Measurements from ENCODE around the gene CFAP161.

The CFAP161 gene

DNA sequence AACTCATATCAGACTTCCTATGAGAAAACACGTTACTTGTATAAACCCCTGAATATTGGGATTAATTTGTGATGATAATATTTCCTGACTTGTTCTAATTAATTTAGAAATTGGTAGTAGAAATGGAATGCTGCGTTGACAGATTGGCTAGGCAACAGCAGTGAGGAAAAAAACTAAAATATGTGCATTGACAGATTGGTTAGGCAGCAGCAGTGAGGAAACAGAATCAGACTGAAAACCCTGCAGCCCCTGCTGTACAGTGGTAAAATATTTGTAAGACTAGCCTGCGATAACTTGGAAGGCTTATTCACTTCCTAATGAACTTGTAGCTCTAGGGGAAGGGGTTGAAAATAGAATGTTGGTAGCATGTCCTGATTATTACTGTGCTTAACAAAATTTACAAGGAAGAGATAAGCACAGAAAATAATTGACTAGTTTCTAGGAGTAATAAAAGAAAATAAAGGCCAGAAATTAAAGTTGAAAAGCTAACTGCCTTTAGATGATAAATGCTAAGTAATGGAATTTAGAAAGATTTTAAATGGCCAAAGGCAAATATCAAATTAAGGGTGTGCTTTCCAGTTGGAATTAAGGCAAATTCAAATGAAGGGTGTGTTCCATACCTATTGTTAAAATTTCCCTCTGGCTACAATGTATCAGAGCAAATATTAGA lies 32.7 kb downstream of the CFAP161 start:
- DNase-seq (ENCODE audit: low read depth in 1 of 2, low spot score in 1 of 2) = no peak
- no peak for TF ChIP-seq JUND (IDR thresholded peaks at IDR 0.05; ENCODE audit: low read depth)
- in situ Hi-C loops (cut with HindIII; ENCODE audit: low pct_unique_long_range_greater_than_20kb, low sequenced_read_pairs) = no loop called here

DNA sequence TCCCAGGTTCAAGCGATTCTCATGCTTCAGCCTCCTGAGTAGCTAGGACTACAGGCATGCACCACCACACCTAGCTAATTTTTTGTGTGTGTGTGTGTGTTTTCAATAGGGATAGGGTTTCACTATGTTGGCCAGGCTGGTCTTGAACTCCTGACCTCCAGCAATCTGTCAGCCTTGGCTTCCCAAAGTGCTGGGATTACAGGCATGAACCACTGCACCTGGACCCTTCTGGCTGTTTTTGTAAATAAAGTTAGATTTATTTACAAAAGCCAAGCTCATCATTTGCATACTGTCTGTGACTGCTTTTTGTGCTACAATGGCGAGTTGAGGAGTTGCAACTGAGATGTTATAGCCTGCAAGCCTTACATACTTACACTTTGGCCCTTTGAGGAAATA lies 34.1 kb downstream of the CFAP161 start:
- in situ Hi-C loops (cut with HindIII; ENCODE audit: low pct_unique_long_range_greater_than_20kb, low sequenced_read_pairs) = no loop called here
- no peak for DNase-seq (ENCODE audit: low read depth in 1 of 2, low spot score in 1 of 2)
- no peak for TF ChIP-seq JUND (IDR thresholded peaks at IDR 0.05; ENCODE audit: low read depth)

DNA sequence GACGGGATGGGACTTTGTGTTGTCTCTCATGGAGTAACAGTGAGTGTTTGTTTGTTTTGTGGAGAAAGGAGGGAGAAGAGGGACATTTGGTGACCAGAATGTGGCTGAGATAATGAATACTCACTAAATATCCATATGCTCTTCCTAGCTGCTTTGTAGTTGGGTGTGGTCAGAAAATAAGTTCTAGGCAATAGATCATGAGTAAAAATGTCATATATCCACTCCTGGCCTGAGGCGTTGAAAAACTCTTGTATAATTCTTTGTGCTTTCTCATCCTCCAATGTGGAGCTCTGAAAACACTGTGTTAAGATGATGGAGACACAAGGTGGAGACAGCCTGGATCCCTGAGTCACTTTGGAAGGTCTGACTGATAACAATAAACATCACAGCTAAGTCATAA lies 34.6 kb downstream of the CFAP161 start:
- in situ Hi-C loops (cut with HindIII; ENCODE audit: low pct_unique_long_range_greater_than_20kb, low sequenced_read_pairs) = no loop called here
- no peak for TF ChIP-seq JUND (IDR thresholded peaks at IDR 0.05; ENCODE audit: low read depth)
- no peak for DNase-seq (ENCODE audit: low read depth in 1 of 2, low spot score in 1 of 2)

DNA sequence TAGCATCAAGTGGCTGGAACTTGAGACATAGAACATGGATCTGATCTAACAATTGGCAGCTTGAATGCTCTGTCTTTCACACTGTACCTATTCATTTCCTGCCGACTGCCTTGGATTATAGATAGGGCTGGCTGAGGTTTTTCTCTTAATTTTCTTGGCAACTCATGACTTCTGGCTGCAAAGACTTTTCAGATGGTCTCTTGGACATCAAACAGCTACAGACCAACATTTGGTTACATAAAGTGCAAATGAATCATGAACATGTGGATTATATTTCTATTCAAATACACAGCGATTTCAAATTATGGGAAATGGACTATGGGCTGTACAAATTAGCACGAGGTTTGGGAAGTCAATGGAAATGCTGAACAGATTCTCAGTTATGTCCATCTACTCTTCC lies 36.4 kb downstream of the CFAP161 start:
- TF ChIP-seq JUND (IDR thresholded peaks at IDR 0.05; ENCODE audit: low read depth) = no peak
- no peak for DNase-seq (ENCODE audit: low read depth in 1 of 2, low spot score in 1 of 2)
- in situ Hi-C loops (cut with HindIII; ENCODE audit: low pct_unique_long_range_greater_than_20kb, low sequenced_read_pairs) = no loop called here

DNA sequence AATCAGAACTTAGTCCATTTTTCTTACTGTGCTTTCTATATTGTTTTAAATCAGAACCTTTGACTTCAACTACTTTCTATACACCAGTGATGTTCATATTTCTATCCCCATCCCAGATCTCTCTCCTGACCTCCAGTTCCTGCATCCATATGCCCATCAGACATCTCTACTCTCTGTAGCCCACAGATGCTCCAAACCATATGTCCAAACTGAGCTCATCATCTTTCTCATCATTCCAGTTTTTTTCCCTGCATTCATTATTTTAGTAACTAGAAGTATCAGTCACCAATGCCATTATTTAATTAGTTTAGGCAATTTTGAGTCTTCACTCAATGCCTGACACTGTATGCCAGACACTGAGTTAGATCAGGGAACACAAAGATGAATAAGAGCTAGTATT lies 37.2 kb downstream of the CFAP161 start:
- no peak for DNase-seq (ENCODE audit: low read depth in 1 of 2, low spot score in 1 of 2)
- in situ Hi-C loops (cut with HindIII; ENCODE audit: low pct_unique_long_range_greater_than_20kb, low sequenced_read_pairs) = no loop called here
- no peak for TF ChIP-seq JUND (IDR thresholded peaks at IDR 0.05; ENCODE audit: low read depth)

DNA sequence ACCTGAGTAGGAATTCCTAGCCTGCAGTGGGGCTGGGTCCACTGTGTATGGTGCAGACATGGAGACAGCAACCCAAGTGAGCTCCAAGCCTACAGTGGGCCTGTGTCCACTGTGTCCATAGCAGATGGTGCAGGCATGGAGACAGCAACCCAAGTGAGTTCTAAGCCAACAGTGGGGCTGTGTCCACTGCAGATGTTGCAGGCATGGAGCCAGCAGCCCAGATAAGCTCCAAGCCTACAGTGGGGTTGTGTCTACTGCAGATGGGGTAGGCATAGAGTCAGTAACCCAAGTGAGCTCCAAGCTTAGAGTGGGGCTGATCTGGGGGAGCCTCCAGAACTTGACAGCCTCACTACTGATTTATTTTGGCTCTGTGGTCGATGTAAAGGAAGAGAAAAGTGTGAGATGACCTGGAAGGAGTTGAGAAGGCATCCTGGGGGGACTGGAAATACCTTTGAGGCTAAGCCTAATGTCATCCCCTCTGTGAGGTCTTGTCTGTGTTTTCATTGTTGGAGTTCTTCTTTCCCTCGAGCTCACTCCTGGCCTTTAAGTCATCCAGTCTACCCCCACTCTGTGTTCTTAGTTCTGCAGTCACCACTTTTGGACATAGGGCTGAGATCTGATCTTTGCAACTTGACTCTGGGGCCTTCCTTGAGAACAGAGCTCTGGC lies 40.2 kb downstream of the CFAP161 start:
- no peak for DNase-seq (ENCODE audit: low read depth in 1 of 2, low spot score in 1 of 2)
- in situ Hi-C loops (cut with HindIII; ENCODE audit: low pct_unique_long_range_greater_than_20kb, low sequenced_read_pairs) = no loop called here
- TF ChIP-seq JUND (IDR thresholded peaks at IDR 0.05; ENCODE audit: low read depth) = no peak

DNA sequence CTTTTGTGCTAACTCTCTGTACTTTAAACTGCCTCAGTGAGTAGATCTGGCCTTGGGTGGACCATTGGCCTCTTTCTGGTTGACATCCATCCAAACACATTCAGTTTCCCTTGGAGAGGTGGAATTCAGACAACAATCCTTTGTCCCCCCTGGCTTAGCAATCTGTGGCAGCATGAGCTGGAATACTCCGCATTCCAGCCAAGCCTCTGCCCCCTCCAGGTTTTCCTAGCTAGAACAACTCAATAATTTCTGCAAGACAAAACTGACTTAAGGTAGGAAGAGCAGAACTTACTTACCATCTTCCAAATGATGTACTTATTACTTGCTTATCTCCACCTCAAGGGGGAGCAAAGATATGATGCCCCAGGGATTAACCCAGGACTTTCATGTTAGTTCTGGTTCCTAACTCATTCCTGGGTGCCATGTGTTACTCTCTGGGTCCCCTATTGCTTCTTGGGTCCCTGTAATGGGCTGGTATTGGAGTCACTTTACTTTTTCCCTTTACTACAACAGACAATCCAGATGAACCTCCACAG lies 40.8 kb downstream of the CFAP161 start:
- in situ Hi-C loops (cut with HindIII; ENCODE audit: low pct_unique_long_range_greater_than_20kb, low sequenced_read_pairs) = no loop called here
- TF ChIP-seq JUND (IDR thresholded peaks at IDR 0.05; ENCODE audit: low read depth) = no peak
- no peak for DNase-seq (ENCODE audit: low read depth in 1 of 2, low spot score in 1 of 2)

DNA sequence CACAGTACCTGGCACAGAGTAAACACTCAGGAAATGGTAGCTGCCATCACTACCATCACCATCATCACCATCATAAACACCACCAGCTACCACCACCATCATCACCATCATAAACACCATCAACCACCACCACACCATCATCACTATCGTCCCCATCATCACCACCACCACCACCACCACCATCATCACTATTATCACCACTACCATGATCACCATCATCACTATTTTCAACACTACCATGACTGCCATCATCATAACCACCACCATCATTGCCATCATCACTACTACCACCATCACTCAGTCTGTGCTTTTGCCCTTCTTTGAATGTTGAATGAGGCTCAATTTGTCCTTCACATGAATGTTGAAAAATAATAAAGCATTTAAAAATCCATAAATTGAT lies 41.4 kb downstream of the CFAP161 start:
- TF ChIP-seq JUND (IDR thresholded peaks at IDR 0.05; ENCODE audit: low read depth) = no peak
- in situ Hi-C loops (cut with HindIII; ENCODE audit: low pct_unique_long_range_greater_than_20kb, low sequenced_read_pairs) = no loop called here
- DNase-seq (ENCODE audit: low read depth in 1 of 2, low spot score in 1 of 2) = no peak

DNA sequence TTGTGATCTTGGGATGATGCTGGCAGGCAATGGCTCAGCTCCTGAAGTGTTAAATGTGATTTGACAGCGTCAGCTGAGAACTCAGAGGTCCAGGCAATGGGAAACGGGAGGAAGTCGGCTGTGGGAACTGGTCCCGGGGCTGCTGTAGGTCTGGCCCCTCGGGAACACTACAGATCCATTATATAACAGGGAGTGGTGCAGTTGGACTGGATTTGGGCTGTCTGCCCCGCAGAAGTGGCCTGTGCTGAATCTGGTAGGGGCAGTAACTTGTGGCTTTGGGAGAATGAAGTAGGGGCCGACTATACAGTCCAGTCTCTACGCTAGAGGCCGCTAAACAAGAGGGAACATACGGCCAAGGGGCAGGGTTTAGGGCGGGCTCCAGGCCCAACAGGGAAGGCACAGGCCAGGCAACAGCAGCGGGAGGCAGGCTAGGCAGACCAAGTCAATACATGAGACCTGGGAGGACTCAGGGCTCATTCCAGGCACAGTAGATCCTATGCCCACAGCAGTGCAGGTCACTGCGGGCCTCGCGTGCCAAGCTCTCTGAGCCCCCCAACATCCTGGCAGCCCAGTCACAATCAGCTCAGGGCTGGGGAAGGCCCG lies 42.3 kb downstream of the CFAP161 start:
- in situ Hi-C loops (cut with HindIII; ENCODE audit: low pct_unique_long_range_greater_than_20kb, low sequenced_read_pairs) = no loop called here
- DNase-seq (ENCODE audit: low read depth in 1 of 2, low spot score in 1 of 2) = no peak
- no peak for TF ChIP-seq JUND (IDR thresholded peaks at IDR 0.05; ENCODE audit: low read depth)

DNA sequence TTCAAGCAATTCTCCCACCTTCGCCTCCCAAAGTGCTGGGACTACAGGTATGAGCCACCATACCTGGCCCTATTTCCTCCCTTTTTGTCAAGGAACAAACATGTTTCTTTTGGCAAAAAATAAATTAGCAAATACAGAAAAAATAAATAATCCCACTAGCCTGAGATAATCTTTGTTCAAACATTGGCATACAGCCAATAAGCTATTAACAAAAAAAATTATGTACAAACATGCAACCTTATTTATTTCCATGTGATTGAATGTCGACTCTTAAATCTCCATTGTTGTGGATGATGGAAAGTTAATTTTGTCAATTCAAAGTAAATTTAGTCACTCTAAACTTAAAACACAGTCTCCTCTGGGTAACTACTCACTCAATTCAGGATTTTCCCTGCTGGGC lies 44.3 kb downstream of the CFAP161 start:
- TF ChIP-seq JUND (IDR thresholded peaks at IDR 0.05; ENCODE audit: low read depth) = no peak
- in situ Hi-C loops (cut with HindIII; ENCODE audit: low pct_unique_long_range_greater_than_20kb, low sequenced_read_pairs) = no loop called here
- no peak for DNase-seq (ENCODE audit: low read depth in 1 of 2, low spot score in 1 of 2)

DNA sequence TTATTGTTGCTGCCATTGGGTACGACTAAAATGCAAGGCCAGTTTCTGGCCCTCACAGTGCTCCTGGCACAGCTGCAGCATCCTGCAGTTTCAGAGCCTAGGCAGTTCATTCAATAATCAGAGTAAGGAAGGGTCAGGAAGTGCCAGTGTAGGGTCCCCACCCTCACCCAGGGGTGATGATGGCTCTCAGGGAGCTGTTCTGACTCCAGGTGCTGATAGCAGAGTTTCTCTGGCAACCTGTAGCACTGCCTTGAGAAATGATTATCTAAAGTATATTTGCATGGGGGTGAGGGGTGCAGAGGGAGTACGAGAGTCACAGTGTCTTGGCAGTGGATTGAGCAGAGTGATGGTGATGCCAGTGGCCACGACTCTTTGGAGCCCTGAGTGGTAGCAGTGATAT lies 47.1 kb downstream of the CFAP161 start:
- in situ Hi-C loops (cut with HindIII; ENCODE audit: low pct_unique_long_range_greater_than_20kb, low sequenced_read_pairs) = no loop called here
- no peak for DNase-seq (ENCODE audit: low read depth in 1 of 2, low spot score in 1 of 2)
- no peak for TF ChIP-seq JUND (IDR thresholded peaks at IDR 0.05; ENCODE audit: low read depth)

DNA sequence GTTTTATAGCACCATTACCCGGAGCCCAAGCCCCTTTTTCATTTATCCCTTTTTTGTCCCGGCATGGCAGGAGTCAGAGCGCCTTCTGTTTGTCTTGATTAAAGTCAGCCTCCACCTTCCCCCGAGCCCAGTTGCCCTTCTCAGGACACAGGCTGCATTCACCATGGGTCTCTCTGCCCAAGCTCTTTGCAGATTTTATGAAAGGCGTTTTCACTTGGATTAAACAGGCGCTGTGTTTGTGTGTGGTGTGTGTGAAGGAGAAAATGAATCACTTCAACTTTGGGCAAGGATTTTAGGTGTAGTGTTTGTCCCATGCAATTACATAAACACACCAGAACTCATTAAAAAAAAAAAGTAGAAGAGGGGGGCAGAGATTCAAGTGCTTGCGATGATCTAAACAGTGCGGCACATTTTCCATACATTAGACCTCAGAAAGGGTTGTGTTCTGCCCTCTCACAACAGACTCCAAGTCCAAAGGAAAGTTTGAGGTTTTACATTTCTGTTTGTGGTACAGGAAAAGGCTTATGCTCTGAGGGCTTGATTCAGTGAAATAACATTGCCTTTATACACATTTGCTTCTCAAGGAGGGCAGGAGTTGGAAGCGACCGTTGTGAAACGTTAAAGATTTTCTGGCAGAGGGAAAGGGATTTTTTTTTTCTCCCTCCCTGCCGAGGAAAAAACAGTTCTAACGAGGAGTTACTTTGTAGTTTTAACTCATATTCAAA lies 48.1 kb downstream of the CFAP161 start:
- no peak for DNase-seq (ENCODE audit: low read depth in 1 of 2, low spot score in 1 of 2)
- in situ Hi-C loops (cut with HindIII; ENCODE audit: low pct_unique_long_range_greater_than_20kb, low sequenced_read_pairs) = no loop called here

More for the DNA sequence above, 48.1 kb downstream of the CFAP161 start:
- no peak for TF ChIP-seq JUND (IDR thresholded peaks at IDR 0.05; ENCODE audit: low read depth)

All from T47D (cell line).